ENCODE results near the gene KCNQ5.

Gene KCNQ5

DNA sequence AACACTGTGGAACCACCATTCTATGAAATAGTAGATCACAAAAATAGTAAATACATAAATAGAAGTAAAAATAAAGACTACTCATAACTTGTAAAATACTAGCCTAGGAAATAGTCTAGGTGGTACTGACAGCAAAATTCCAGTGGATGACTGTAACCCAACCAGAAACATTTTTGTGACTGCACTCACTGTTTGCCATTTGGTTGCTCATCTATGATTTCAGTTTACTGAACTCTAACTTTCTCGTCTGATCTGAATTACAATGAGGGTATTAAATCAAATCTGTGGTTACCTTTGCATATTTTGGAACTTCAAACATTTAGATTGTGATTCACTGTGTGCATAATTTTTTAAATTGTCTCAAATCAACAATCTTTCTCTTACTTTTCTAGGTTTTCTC, 452.3 kb downstream of the KCNQ5 start:
- Histone ChIP-seq H3K9me2 (ENCODE audit: low read depth, low read length) (no peaks in the 10 kb centered on the region), H3K27me3 (ENCODE audit: insufficient read depth, low read length) (no peaks in the 10 kb centered on the region), H3K79me2 (ENCODE audit: insufficient read depth, low read length) (no peaks in the 10 kb centered on the region), H3K4me1 (ENCODE audit: insufficient read depth, low read length, severe bottlenecking) (no peaks in the 10 kb centered on the region), H3K9me3 (ENCODE audit: low read length) (no peaks in the 10 kb centered on the region), H3F3A (ENCODE audit: insufficient read depth, low read length) (no peaks in the 10 kb centered on the region), H3K9ac (ENCODE audit: low read length) (no peak overlapping the region), H3K4me2 (ENCODE audit: low read length) (no peak overlapping the region), H3K4me3 (ENCODE audit: low read depth, low read length, poor library complexity, severe bottlenecking) (no peak overlapping the region), H3K36me3 (ENCODE audit: insufficient read depth, low read length) (peaks cover 4% of the 10 kb centered on the region), H4K20me1 (ENCODE audit: insufficient read depth, low read length) (no peaks in the 10 kb centered on the region), H3K27ac (ENCODE audit: low read depth, low read length, poor library complexity, severe bottlenecking) (no peak overlapping the region), H2AFZ (ENCODE audit: low read length) (no peak overlapping the region)
- TF ChIP-seq EZH2 (IDR thresholded peaks at IDR 0.05; ENCODE audit: borderline replicate concordance, low read length): no peak
- TF ChIP-seq, protein P1, sequence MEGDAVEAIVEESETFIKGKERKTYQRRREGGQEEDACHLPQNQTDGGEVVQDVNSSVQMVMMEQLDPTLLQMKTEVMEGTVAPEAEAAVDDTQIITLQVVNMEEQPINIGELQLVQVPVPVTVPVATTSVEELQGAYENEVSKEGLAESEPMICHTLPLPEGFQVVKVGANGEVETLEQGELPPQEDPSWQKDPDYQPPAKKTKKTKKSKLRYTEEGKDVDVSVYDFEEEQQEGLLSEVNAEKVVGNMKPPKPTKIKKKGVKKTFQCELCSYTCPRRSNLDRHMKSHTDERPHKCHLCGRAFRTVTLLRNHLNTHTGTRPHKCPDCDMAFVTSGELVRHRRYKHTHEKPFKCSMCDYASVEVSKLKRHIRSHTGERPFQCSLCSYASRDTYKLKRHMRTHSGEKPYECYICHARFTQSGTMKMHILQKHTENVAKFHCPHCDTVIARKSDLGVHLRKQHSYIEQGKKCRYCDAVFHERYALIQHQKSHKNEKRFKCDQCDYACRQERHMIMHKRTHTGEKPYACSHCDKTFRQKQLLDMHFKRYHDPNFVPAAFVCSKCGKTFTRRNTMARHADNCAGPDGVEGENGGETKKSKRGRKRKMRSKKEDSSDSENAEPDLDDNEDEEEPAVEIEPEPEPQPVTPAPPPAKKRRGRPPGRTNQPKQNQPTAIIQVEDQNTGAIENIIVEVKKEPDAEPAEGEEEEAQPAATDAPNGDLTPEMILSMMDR (IDR thresholded peaks at IDR 0.05; ENCODE audit: low read length): no peak

GRCh38 chr6:73076211-73076954, 454.5 kb downstream of the KCNQ5 start:
- Histone ChIP-seq H3K9me2 (ENCODE audit: low read depth, low read length) (no peaks in the 10 kb centered on the region), H3K9ac (ENCODE audit: low read length) (no peak overlapping the region), H4K20me1 (ENCODE audit: insufficient read depth, low read length) (no peaks in the 10 kb centered on the region), H3K4me2 (ENCODE audit: low read length) (no peak overlapping the region), H3K4me1 (ENCODE audit: insufficient read depth, low read length, severe bottlenecking) (no peaks in the 10 kb centered on the region), H3K27me3 (ENCODE audit: insufficient read depth, low read length) (no peaks in the 10 kb centered on the region), H3K4me3 (ENCODE audit: low read depth, low read length, poor library complexity, severe bottlenecking) (no peak overlapping the region), H3F3A (ENCODE audit: insufficient read depth, low read length) (no peaks in the 10 kb centered on the region), H3K36me3 (ENCODE audit: insufficient read depth, low read length) (peaks cover 4% of the 10 kb centered on the region), H3K27ac (ENCODE audit: low read depth, low read length, poor library complexity, severe bottlenecking) (no peak overlapping the region), H3K9me3 (ENCODE audit: low read length) (no peaks in the 10 kb centered on the region), H2AFZ (ENCODE audit: low read length) (no peak overlapping the region), H3K79me2 (ENCODE audit: insufficient read depth, low read length) (no peaks in the 10 kb centered on the region)
- TF ChIP-seq, protein P1 (IDR thresholded peaks at IDR 0.05; ENCODE audit: low read length): no peak
- TF ChIP-seq EZH2 (IDR thresholded peaks at IDR 0.05; ENCODE audit: borderline replicate concordance, low read length): no peak

- no peaks in the 10 kb centered on the region for H3K4me1 ChIP-seq (ENCODE audit: insufficient read depth, low read length, severe bottlenecking)
- H3K27ac ChIP-seq (ENCODE audit: low read depth, low read length, poor library complexity, severe bottlenecking): no peak overlapping the region
- no peaks in the 10 kb centered on the region for H3K79me2 ChIP-seq (ENCODE audit: insufficient read depth, low read length)
- H4K20me1 ChIP-seq (ENCODE audit: insufficient read depth, low read length): no peaks in the 10 kb centered on the region
- peaks cover 4% of the 10 kb centered on the region for H3K36me3 ChIP-seq (ENCODE audit: insufficient read depth, low read length)
- H3K27me3 ChIP-seq (ENCODE audit: insufficient read depth, low read length): no peaks in the 10 kb centered on the region
- H3F3A ChIP-seq (ENCODE audit: insufficient read depth, low read length): no peaks in the 10 kb centered on the region
- no peak overlapping the region for H3K9ac ChIP-seq (ENCODE audit: low read length)
- H3K9me2 ChIP-seq (ENCODE audit: low read depth, low read length): no peaks in the 10 kb centered on the region
- H3K9me3 ChIP-seq (ENCODE audit: low read length): no peaks in the 10 kb centered on the region
- no peak overlapping the region for H3K4me2 ChIP-seq (ENCODE audit: low read length)
- H2AFZ ChIP-seq (ENCODE audit: low read length): no peak overlapping the region
- TF ChIP-seq, protein P1 (IDR thresholded peaks at IDR 0.05; ENCODE audit: low read length): no peak
- TF ChIP-seq EZH2 (IDR thresholded peaks at IDR 0.05; ENCODE audit: borderline replicate concordance, low read length): no peak
- H3K4me3 ChIP-seq (ENCODE audit: low read depth, low read length, poor library complexity, severe bottlenecking): no peak overlapping the region
Observed at GRCh38 chr6:73078333-73078862, 456.5 kb downstream of the KCNQ5 start.
